Measurements from ENCODE around the gene ABHD16A.

Gene ABHD16A

DNA sequence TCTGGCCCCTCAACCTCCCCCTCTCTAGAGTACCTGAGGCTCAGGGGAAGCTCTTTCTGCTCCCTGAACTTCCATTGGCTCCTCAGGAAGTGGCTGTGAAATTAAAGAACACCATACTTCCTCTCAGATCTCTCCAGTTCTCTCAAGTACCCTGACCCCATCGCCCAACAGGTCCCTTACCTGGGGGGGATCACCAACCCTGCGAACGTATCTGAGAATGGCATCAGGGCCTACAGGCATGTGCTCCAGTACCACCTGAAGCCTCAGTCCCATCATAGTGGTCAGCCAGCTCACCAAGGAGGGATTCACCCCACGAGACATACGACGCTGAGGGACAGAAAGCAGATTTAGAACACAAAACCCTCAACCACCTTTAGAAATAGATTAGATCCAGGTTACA lies 62.5 kb downstream of the ABHD16A start:
- DNase-seq (ENCODE audit: low read depth in 3 of 3) = no peak

DNA sequence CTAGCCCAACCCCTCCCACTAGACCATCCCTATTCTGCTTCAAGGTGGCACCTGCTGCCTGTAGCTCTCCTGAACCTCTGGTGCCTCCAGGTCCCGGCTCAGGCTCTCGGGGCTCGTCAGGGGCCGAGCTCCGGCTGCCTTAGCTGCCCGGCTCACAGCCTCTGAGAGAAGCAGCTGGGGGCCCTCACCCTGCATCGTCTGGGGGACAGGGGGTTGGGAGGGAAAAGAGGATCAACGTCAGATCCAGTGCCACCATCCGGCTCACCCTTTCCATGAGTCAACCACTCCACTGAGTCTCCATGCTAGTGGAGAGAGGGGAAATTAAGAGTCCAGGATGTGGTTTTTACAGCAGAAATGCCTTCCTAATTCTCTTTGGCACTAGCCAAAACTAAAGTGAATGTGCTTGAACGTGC lies 63.7 kb downstream of the ABHD16A start:
- no peak for DNase-seq (ENCODE audit: low read depth in 3 of 3)

DNA sequence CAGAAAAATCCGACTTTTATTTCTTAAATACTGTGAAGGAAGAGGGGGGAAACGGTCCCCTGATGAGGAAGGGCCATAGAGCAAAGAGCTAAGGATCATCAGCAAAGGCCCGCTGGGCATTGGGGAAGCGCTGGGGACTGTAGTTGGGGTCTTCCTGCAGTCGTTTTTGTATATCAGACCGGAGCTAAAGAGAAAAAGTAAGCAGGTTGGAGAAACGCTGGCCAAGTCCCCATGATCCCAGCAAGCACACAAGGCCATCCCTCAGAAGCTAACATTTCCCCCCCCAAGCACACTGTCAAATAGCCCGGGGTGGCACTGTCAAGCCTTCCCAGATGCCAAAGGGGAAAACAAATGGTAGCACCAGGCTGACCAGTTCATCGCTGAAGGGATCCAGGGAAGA lies 64.1 kb downstream of the ABHD16A start:
- DNase-seq (ENCODE audit: low read depth in 3 of 3) = no peak
